Activated CD4-positive, alpha-beta memory T cell treated with anti-CD3 and anti-CD28 coated beads for 36 hours (primary cell): ENCODE data around the gene TRABD2A. TPM values are rescaled to one million over a fixed set of nuclear protein-coding genes. Genes with fewer than 3 reads are reported as not detected.
A peak's percentile ranks its signal among the peaks of the same experiment; 100 is the strongest.

Experiments
- CTCF ChIA-PET: fragments of 350-600 bp; sonication (Branson Sonifier 250); formaldehyde crosslinking; loops from one replicate; lab custom pipeline; 2021; ENCODE audit warnings: antibody characterized with exemption, inconsistent platforms; lab: Charles Lee
- POLR2A ChIA-PET: fragments of 350-600 bp; sonication (Branson Sonifier 250); formaldehyde crosslinking; loops from one replicate; lab custom pipeline; 2021; ENCODE audit warnings: antibody characterized with exemption; lab: Charles Lee
- DNase-seq: peaks from one replicate; pipeline ENCODE4 v3.0.0-alpha.2; 2020
- H3K27ac Mint-ChIP-seq: one replicate; pipeline ENCODE4 v1.8.0; 2021; ENCODE audit warnings: mixed read lengths
- H3K27me3 Mint-ChIP-seq: one replicate; pipeline ENCODE4 v1.8.0; 2021; ENCODE audit warnings: mixed read lengths
- H3K36me3 Mint-ChIP-seq: one replicate; pipeline ENCODE4 v1.8.0; 2021; ENCODE audit warnings: mixed read lengths
- H3K4me1 Mint-ChIP-seq: one replicate; pipeline ENCODE4 v1.8.0; 2021; ENCODE audit warnings: low read depth, mixed read lengths
- H3K4me3 Mint-ChIP-seq: one replicate; pipeline ENCODE4 v1.8.0; 2021; ENCODE audit warnings: mild to moderate bottlenecking, mixed read lengths
- H3K9me3 Mint-ChIP-seq: one replicate; pipeline ENCODE4 v1.8.0; 2021; ENCODE audit warnings: mixed read lengths
- intact Hi-C: fragments of 100-400 bp; cut with micrococcal nuclease; formaldehyde crosslinking; loops from one replicate; pipeline ENCODE4 v1.15.1; 2023
- total RNA-seq, 2 experiments: library from RNA; stranded (reverse); gene quantifications; one replicate each; pipeline ENCODE4 v1.2.3, GENCODE V29; 2021

TRABD2A gene
- total RNA-seq, 2 experiments from 2014 or later, result 29.6 to 30.1 TPM

DNA sequence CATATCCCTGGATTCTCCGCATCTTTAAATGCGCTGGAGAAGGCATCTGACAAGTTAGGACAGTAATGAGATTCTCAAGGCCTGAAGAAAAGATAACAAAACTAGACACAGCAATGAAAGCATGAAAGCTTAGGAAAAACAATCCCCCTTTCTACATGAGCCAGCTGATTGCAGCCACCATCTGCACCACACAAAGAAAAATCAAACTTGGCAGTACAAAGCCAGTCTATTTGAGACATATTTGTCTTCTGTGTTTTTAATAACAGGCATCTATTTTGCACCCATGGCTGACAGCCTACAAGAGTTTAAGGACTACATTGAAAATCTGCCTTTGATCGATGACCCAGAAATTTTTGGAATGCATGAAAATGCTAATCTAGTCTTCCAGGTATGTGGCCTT, 83.6 kb downstream of the TRABD2A start:
- Mint-ChIP-seq H3K9me3 (peaks cover 10% of the 10 kb centered on the region), H3K4me3 (no peak overlapping the region), H3K4me1 (peaks cover 11% of the 10 kb centered on the region), H3K36me3 (no peaks in the 10 kb centered on the region), H3K27ac (no peak overlapping the region), H3K27me3 (no peaks in the 10 kb centered on the region)
- POLR2A ChIA-PET, result no interaction called here
- intact Hi-C loops, result no loop called here
- CTCF ChIA-PET, result interaction anchor here (0.6 kb wide), 1 partner anchor 141 kb away, joined by 3 read pairs; no protein-coding TSS in a partner anchor
- no peak for DNase-seq

DNA sequence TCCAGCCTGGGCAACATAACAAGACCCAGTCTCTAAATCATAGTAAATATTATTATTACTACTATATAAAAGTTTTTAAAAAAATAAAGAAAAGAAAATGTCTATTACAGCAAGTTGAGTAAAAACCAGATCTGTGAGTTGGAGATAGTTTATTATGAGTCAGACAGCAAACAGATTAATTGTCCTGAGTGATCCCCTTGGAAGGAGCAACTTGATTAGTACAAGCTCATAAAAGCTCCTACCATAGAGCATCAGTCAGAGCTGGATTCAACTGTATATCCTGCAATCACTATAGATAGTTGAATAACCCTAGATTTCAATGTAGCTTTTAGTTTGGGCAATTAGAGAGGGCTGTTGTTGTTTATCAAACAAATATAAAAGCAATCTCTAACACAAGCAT, 84.1 kb downstream of the TRABD2A start:
- H3K4me3 Mint-ChIP-seq, result no peak overlapping the region
- H3K9me3 Mint-ChIP-seq, result peaks cover 6% of the 10 kb centered on the region
- POLR2A ChIA-PET, result no interaction called here
- CTCF ChIA-PET, result interaction anchor here (0.6 kb wide), 1 partner anchor 141 kb away, joined by 3 read pairs; no protein-coding TSS in a partner anchor
- no peak for DNase-seq
- no peaks in the 10 kb centered on the region for H3K36me3 Mint-ChIP-seq
- no peaks in the 10 kb centered on the region for H3K27me3 Mint-ChIP-seq
- intact Hi-C loops, result no loop called here
- H3K4me1 Mint-ChIP-seq, result peaks cover 11% of the 10 kb centered on the region
- H3K27ac Mint-ChIP-seq, result no peak overlapping the region

DNA sequence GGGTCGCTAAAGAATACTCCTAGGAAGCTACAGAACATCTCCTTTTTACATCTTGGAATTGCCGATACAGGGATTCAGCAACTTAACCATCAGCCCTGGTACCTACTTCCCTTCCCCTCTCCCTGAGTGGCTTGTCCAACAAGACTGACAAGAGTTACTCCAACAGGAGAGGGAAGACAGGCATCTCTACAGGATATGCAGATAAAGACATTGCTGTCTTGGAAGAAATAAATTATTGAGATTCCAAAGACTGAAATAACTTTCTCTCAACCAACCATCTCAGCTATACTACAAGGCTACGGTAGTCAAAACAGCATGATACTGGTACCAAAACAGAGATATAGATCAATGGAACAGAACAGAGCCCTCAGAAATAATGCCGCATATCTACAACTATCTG, 87.2 kb downstream of the TRABD2A start:
- no peaks in the 10 kb centered on the region for H3K36me3 Mint-ChIP-seq
- intact Hi-C loops, result no loop called here
- no peaks in the 10 kb centered on the region for H3K27me3 Mint-ChIP-seq
- POLR2A ChIA-PET, result no interaction called here
- H3K27ac Mint-ChIP-seq, result no peak overlapping the region
- H3K9me3 Mint-ChIP-seq, result peaks cover 5% of the 10 kb centered on the region
- H3K4me3 Mint-ChIP-seq, result no peak overlapping the region
- CTCF ChIA-PET, result no interaction called here
- no peak for DNase-seq
- H3K4me1 Mint-ChIP-seq, result no peaks in the 10 kb centered on the region

DNA sequence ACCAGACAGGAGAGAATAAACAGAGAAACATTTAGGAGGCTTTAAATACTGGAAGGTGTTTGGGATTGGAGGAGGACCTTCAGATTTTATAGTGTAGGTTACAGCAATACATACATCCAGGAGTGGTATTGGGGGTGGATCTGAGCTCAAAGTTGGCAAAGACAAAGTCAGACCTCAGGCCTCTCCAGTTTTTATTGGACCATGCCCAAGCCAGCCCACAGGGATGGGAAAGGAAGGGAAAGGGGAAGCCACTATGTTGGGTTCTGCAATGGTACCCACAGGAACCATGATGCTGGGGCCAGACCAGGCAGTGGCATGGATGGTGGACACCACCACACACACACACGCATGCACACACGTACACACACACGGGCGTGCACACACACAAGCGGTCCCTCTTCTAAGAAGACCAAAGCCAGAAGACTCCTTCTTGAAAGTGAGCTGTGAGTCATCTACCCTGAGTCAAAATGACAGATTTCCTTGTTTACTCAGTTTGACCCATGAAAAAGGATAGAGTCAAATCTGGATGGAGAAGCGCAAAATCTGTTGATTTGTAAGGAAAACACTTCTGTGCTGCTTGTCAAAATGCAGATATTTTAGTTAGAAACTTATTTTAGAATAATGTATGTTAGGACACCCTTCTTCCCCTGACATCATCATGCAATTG, 87.9 kb downstream of the TRABD2A start:
- Mint-ChIP-seq H3K4me3 (no peak overlapping the region), H3K4me1 (no peaks in the 10 kb centered on the region), H3K9me3 (peaks cover 5% of the 10 kb centered on the region), H3K27ac (no peak overlapping the region), H3K27me3 (no peaks in the 10 kb centered on the region), H3K36me3 (no peaks in the 10 kb centered on the region)
- CTCF ChIA-PET, result no interaction called here
- intact Hi-C loops, result no loop called here
- POLR2A ChIA-PET, result no interaction called here
- DNase-seq, result no peak

DNA sequence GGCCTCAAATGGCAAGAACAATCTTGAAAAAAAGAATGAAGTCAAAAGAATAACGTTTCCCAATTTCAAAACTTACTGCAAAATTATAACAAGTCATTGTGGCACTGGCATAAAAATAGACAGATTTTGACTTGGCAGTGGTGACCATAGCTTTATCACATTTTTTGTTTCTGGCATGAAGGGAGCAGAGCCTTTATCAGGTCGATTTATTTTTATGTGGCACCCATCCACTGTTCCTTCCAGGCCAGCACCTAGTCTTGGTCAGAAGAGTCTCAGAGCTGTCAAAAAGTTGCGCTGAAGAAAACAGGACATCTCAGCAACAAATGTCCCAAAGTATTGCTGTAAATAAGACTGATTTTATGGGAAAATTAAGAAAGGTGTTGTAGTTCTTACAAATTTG, 92.4 kb downstream of the TRABD2A start:
- peaks cover 2% of the 10 kb centered on the region for H3K9me3 Mint-ChIP-seq
- intact Hi-C loops, result no loop called here
- DNase-seq, result no peak
- H3K27me3 Mint-ChIP-seq, result no peaks in the 10 kb centered on the region
- H3K4me1 Mint-ChIP-seq, result peaks cover 17% of the 10 kb centered on the region
- CTCF ChIA-PET, result no interaction called here
- H3K4me3 Mint-ChIP-seq, result no peak overlapping the region
- H3K27ac Mint-ChIP-seq, result no peak overlapping the region
- POLR2A ChIA-PET, result no interaction called here
- no peaks in the 10 kb centered on the region for H3K36me3 Mint-ChIP-seq

DNA sequence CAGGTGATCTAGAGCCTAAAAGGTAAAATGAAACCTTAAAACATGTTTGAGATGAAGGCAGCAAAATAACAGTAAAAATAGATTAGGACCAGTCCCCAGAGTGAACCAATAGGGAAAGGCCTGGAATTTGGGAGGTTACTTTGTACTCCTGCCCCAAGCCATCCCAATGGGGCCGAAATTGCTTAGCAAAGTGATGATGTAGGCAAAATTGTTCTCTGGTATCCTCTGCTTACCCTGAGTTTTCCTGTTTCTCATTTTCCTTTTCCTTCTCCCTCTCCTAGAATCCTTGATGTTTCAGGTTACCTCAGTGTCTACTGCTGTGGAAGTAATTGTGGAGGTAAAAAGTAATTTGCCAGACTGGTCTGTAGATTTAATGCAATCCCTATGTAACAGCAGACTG, 92.9 kb downstream of the TRABD2A start:
- no peaks in the 10 kb centered on the region for H3K27me3 Mint-ChIP-seq

DNA sequence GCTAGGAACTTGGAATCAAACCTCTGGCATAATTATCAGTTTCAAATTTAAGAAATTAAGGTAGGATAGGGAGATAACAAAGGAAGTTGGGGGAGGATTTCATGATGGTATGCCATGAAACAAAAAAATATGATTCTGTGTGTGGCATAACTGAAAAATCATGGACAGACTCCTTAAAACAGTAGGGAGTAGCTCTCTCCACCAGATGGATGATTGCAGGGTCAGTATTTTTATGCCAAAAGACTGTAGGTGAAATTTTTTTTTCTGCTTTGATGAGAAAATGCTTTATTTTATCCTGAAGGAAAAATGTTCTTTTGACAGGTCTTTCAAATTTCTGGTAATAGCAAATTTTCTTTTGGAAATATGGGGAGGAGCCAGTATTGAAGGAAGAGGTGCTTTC, 94.3 kb downstream of the TRABD2A start:
- Mint-ChIP-seq H3K9me3 (no peaks in the 10 kb centered on the region), H3K4me1 (peaks cover 36% of the 10 kb centered on the region), H3K27me3 (no peaks in the 10 kb centered on the region), H3K36me3 (no peaks in the 10 kb centered on the region), H3K27ac (no peak overlapping the region), H3K4me3 (no peak overlapping the region)
- CTCF ChIA-PET, result interaction anchor here (0.8 kb wide), 1 partner anchor 139 kb away, joined by 4 read pairs; no protein-coding TSS in a partner anchor
- DNase-seq, result no peak
- POLR2A ChIA-PET, result no interaction called here
- intact Hi-C loops, result no loop called here

More for the DNA sequence above, 92.9 kb downstream of the TRABD2A start:
- Mint-ChIP-seq H3K36me3 (no peaks in the 10 kb centered on the region), H3K4me3 (no peak overlapping the region), H3K4me1 (peaks cover 21% of the 10 kb centered on the region), H3K9me3 (no peaks in the 10 kb centered on the region), H3K27ac (no peak overlapping the region)
- ChIA-PET POLR2A (no interaction called here), CTCF (no interaction called here)
- DNase-seq, result no peak
- intact Hi-C loops, result no loop called here

DNA sequence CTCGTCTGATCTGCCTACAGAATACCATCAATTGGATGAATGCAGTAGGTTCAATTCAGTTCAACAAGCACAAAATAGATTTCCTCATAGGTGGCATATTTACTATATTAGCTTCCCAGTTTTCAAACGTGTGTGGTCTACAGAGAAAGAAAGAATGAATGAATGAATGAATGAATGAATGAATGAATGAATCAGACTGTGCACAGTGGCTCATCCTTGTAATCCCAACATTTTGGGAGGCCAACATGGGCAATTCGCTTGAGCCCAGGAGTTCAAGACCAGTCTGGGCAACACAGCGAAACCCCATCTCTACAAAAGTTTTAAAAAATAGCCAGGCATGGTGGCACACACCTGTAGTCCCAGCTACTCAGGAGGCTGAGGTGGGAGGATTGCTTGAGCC, 94.9 kb downstream of the TRABD2A start:
- Mint-ChIP-seq H3K4me3 (no peak overlapping the region), H3K27ac (no peak overlapping the region), H3K4me1 (peaks cover 42% of the 10 kb centered on the region), H3K9me3 (no peaks in the 10 kb centered on the region), H3K27me3 (no peaks in the 10 kb centered on the region), H3K36me3 (no peaks in the 10 kb centered on the region)
- ChIA-PET CTCF (interaction anchor here (0.8 kb wide), 1 partner anchor 140 kb away, joined by 4 read pairs; no protein-coding TSS in a partner anchor), POLR2A (no interaction called here)
- intact Hi-C loops, result no loop called here
- no peak for DNase-seq

DNA sequence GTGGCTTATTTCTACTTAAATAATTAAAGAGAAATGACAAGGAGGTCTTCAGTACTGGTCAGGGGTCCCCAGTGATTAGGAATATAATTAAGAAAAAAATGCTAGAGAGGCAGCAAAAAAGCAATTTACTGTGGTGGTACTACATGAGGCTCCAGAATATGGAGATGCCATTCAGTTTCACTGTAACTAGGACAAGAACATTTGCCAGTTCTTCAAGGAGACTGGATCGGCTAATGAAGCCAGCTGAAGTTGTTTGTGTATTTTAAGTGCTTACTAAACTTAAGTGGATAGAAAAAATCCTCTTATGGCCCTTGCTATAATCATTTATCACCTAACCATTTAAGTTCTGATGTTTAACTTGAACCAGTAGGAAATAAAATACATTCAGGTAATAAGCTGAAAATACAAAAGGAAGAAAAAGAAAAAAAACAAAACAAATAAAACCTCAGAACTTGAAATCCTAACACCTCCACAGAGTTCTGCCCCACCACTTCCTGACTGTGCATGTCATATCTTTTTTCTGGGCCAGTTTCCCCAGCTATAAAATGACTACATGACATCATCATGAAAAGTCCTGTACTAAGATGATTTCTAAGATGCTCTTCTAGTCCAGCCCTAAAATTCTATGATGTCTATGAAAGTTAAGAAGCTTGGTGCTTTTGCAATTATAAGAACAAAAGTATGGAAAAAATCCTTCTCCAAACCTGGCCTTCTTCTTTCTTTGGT, 98.0 kb downstream of the TRABD2A start:
- DNase-seq, result peak; percentile 54
- H3K27ac Mint-ChIP-seq, result peak overlapping the region; percentile 80
- peaks cover 72% of the 10 kb centered on the region for H3K4me1 Mint-ChIP-seq
- H3K4me3 Mint-ChIP-seq, result no peak overlapping the region
- POLR2A ChIA-PET, result no interaction called here
- CTCF ChIA-PET, result interaction anchor here (1.2 kb wide), 1 partner anchor 143 kb away, joined by 6 read pairs; no protein-coding TSS in a partner anchor
- no peaks in the 10 kb centered on the region for H3K36me3 Mint-ChIP-seq
- H3K27me3 Mint-ChIP-seq, result no peaks in the 10 kb centered on the region
- no peaks in the 10 kb centered on the region for H3K9me3 Mint-ChIP-seq
- intact Hi-C loops, result loop anchor here (1.0 to 2.0 kb wide), 6 partner anchors 17 to 142 kb away; partner anchors contain the start of gene TRABD2A

DNA sequence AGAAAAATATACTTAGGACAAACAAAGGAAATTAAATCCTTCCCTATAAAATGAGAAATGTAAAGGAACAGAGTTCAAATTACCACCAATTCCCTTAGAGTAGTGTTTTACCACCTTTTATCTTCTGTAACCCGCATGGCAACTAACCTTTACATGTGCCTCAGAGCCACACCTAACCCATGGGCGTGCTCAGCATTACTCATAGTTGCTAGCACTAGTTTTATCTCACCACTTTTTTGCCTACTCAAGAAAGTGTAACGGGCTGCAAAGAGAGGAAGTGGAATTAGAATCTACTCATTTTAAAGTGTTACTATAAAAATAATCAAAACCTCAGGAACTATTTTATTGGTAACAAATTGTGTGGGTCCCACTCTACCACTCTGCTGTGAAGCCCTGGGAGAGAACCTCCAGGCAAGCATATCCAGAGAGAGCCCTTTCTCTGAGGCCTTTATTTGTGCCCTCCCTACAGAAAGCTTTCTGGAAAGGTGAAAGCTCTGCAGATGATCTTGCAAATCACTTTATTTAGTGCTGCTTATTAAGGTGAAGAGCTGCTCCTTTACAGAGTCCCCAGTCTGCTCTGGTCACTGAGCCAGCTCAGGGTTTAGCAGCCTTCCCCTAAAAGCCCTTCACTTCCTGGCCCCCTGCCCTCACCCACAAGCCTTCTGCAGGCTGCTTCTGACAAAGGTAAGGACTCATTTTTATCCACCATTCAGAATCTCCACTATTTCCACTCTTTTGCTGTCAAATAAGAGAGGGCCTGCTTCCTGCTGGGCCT, 98.8 kb downstream of the TRABD2A start:
- POLR2A ChIA-PET, result no interaction called here
- H3K4me3 Mint-ChIP-seq, result no peak overlapping the region

DNA sequence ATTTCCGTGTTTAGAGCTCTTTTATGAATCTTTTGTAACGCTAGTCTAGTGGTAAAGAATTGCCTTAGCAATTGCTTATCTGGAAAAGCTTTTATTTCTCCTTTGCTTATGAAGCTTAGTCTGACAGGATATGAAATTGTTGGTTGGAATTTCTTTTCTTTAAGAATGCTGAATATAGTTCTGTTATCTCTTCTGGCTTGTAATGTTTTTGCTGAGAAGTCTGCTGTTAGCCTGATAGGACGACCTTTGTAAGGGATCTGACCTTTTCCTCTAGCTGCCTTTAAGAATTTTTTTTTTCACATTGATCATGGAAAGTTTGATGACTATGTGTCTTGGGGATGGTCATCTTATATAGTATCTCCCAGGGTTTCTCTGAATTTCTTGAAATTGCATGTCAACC, 101.1 kb downstream of the TRABD2A start:
- Mint-ChIP-seq H3K4me3 (no peak overlapping the region), H3K27me3 (no peaks in the 10 kb centered on the region), H3K27ac (no peak overlapping the region), H3K4me1 (peaks cover 68% of the 10 kb centered on the region), H3K9me3 (peaks cover 16% of the 10 kb centered on the region), H3K36me3 (peaks cover 9% of the 10 kb centered on the region)
- intact Hi-C loops, result no loop called here
- no peak for DNase-seq
- POLR2A ChIA-PET, result interaction anchor here (0.7 kb wide), 1 partner anchor 11 kb away, joined by 3 read pairs; no protein-coding TSS in a partner anchor
- CTCF ChIA-PET, result interaction anchor here (1.3 to 1.5 kb wide), 2 partner anchors 39 to 147 kb away, joined by 3 to 5 read pairs; no protein-coding TSS in a partner anchor

More for the DNA sequence above, 98.8 kb downstream of the TRABD2A start:
- H3K4me1 Mint-ChIP-seq, result peaks cover 72% of the 10 kb centered on the region
- CTCF ChIA-PET, result interaction anchor here (1.2 kb wide), 1 partner anchor 144 kb away, joined by 6 read pairs; no protein-coding TSS in a partner anchor
- peak overlapping the region; percentile 80 for H3K27ac Mint-ChIP-seq
- H3K27me3 Mint-ChIP-seq, result no peaks in the 10 kb centered on the region
- peaks cover 3% of the 10 kb centered on the region for H3K36me3 Mint-ChIP-seq
- peak; percentile 75 for DNase-seq
- peaks cover 4% of the 10 kb centered on the region for H3K9me3 Mint-ChIP-seq
- intact Hi-C loops, result loop anchor here (1.0 to 2.0 kb wide), 5 partner anchors 35 to 143 kb away; partner anchors contain the start of gene TRABD2A
